Liver (tissue), 9 donors: Measurements from ENCODE around the gene GARIN5B. TPM values are rescaled to one million over a fixed set of nuclear protein-coding genes. Genes with fewer than 3 reads are reported as not detected.
A peak's percentile ranks its signal among the peaks of the same experiment; 100 is the strongest.

ENCODE experiments used
- DNase-seq: peaks from one replicate; pipeline ENCODE4 v3.0.0-alpha.2; 2017; ENCODE audit warnings: low spot score
- H3K27ac ChIP-seq, 2 donors: one replicate each; pipeline ENCODE4 v1.7.0; 2013; ENCODE audit warnings: inconsistent platforms in 2 of 2, low read length in 2 of 2, control low read depth in 1 of 2, low read depth in 1 of 2, mild to moderate bottlenecking in 1 of 2
- H3K27me3 ChIP-seq, 4 donors: one replicate each; pipeline versions ENCODE4 v1.6.1 to v1.7.0; 2013; ENCODE audit warnings: low read length in 3 of 4, inconsistent platforms in 1 of 4, mild to moderate bottlenecking in 1 of 4, moderate library complexity in 1 of 4; ENCODE audit not compliant: control insufficient read depth in 4 of 4, insufficient read depth in 4 of 4
- H3K36me3 ChIP-seq, 4 donors: one replicate each; pipeline versions ENCODE4 v1.6.1 to v1.7.0; 2013; ENCODE audit warnings: low read length in 3 of 4, mild to moderate bottlenecking in 3 of 4, low read depth in 1 of 4, moderate library complexity in 1 of 4; ENCODE audit not compliant: control insufficient read depth in 4 of 4, insufficient read depth in 3 of 4
- H3K4me1 ChIP-seq, 4 donors: one replicate each; pipeline versions ENCODE4 v1.6.1 to v1.7.0; 2013; ENCODE audit warnings: low read length in 3 of 4, mild to moderate bottlenecking in 3 of 4, moderate library complexity in 1 of 4; ENCODE audit not compliant: control insufficient read depth in 4 of 4, insufficient read depth in 4 of 4
- H3K4me3 ChIP-seq, 3 donors: one replicate each; pipeline versions ENCODE4 v1.6.1 to v1.7.0; 2013; ENCODE audit warnings: low read length in 3 of 3, control low read depth in 1 of 3, low read depth in 1 of 3, mild to moderate bottlenecking in 1 of 3
- H3K9ac ChIP-seq, 2 donors: one replicate each; pipeline ENCODE4 v1.7.0; 2013; ENCODE audit warnings: low read length in 2 of 2, mild to moderate bottlenecking in 2 of 2, moderate library complexity in 2 of 2, control low read depth in 1 of 2, low read depth in 1 of 2
- H3K9me3 ChIP-seq, 4 donors: one replicate each; pipeline versions ENCODE4 v1.6.1 to v1.7.0; 2013; ENCODE audit warnings: low read length in 3 of 4; ENCODE audit not compliant: control insufficient read depth in 4 of 4
- ATF3 ChIP-seq: IDR thresholded peaks from 2 replicates; pipeline ENCODE4 v1.6.1; 2016; ENCODE audit warnings: antibody characterized with exemption
- FOXA1 ChIP-seq: IDR thresholded peaks from 2 replicates; pipeline ENCODE4 v1.6.1; 2016; ENCODE audit warnings: antibody characterized with exemption
- FOXA2 ChIP-seq: IDR thresholded peaks from 2 replicates; pipeline ENCODE4 v1.6.1; 2016; ENCODE audit warnings: antibody characterized with exemption
- GABPA ChIP-seq, 2 donors: IDR thresholded peaks in 1 of 2; conservative IDR thresholded peaks in 1 of 2; 2 replicates each; pipeline ENCODE4 v1.6.1; 2016; ENCODE audit warnings: antibody characterized with exemption in 2 of 2, mild to moderate bottlenecking in 1 of 2, moderate library complexity in 1 of 2
- HNF4A ChIP-seq, 2 donors: conservative IDR thresholded peaks; 2 replicates each; pipeline ENCODE4 v1.6.1; 2016; ENCODE audit warnings: antibody characterized with exemption in 2 of 2, mild to moderate bottlenecking in 2 of 2
- HNF4G ChIP-seq: IDR thresholded peaks from 2 replicates; pipeline ENCODE4 v1.6.1; 2016; ENCODE audit warnings: antibody characterized with exemption
- JUND ChIP-seq, 2 donors: IDR thresholded peaks; 2 replicates each; pipeline ENCODE4 v1.6.1; 2016; ENCODE audit warnings: antibody characterized with exemption in 2 of 2
- MAX ChIP-seq: IDR thresholded peaks from 2 replicates; pipeline ENCODE4 v1.6.1; 2016; ENCODE audit warnings: antibody characterized with exemption
- RAD21 ChIP-seq, 2 donors: IDR thresholded peaks; 2 replicates each; pipeline ENCODE4 v1.6.1; 2016; ENCODE audit warnings: antibody characterized with exemption in 2 of 2, mild to moderate bottlenecking in 2 of 2
- YY1 ChIP-seq: IDR thresholded peaks from 2 replicates; pipeline ENCODE4 v1.6.1; 2016; ENCODE audit warnings: antibody characterized with exemption, mild to moderate bottlenecking
- ZBTB33 ChIP-seq: IDR thresholded peaks from 2 replicates; pipeline ENCODE4 v1.6.1; 2016; ENCODE audit warnings: antibody characterized with exemption
- WGBS: extraction: QIAGEN DNeasy Blood & Tissue Kit; methylation state at CpG from one replicate; pipeline ENCODE4 v1.1.7; 2013; 5-methylcytosine and 5-hydroxymethylcytosine counted together
- polyA plus RNA-seq, 2 donors: library from polyadenylated mRNA; stranded (reverse) in 1 of 2; unstranded in 1 of 2; fragments of 200-250 nt in 1 of 2; fragments of >200 nt in 1 of 2; fragmentation: Nextera tagmentation in 1 of 2; extraction: Ambion mirVana in 1 of 2; gene quantifications; one replicate each; pipeline versions ENCODE4 v1.2.1 to v1.2.3, GENCODE V29; 2013 to 2015
- total RNA-seq, 2 donors: library from RNA; depleted of rRNA; stranded (reverse); fragments of >200 nt; gene quantifications; one replicate each; pipeline ENCODE4 v1.2.3, GENCODE V29; 2014
- TF ChIP-seq, protein P1 (sequence below): fragments of 150-350 bp; IDR thresholded peaks from 2 replicates; pipeline ENCODE4 v1.5.1; 2017; ENCODE audit warnings: improper control_type of control experiment, low read depth, low read length; ENCODE audit not compliant: missing input control
- donor health status: healthy.
- donor health status: healthy.
- donor health status: healthy.
- donor health status: healthy.
- donor health status: healthy.

The GARIN5B gene
- total and polyA plus RNA-seq, 4 donors, result not detected

GRCh38 chr19:55347442-55348009 lies 15.5 kb downstream of the GARIN5B start (continued):
- TF ChIP-seq, protein P1, sequence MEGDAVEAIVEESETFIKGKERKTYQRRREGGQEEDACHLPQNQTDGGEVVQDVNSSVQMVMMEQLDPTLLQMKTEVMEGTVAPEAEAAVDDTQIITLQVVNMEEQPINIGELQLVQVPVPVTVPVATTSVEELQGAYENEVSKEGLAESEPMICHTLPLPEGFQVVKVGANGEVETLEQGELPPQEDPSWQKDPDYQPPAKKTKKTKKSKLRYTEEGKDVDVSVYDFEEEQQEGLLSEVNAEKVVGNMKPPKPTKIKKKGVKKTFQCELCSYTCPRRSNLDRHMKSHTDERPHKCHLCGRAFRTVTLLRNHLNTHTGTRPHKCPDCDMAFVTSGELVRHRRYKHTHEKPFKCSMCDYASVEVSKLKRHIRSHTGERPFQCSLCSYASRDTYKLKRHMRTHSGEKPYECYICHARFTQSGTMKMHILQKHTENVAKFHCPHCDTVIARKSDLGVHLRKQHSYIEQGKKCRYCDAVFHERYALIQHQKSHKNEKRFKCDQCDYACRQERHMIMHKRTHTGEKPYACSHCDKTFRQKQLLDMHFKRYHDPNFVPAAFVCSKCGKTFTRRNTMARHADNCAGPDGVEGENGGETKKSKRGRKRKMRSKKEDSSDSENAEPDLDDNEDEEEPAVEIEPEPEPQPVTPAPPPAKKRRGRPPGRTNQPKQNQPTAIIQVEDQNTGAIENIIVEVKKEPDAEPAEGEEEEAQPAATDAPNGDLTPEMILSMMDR, result no peak
- TF ChIP-seq RAD21 (IDR thresholded peaks at IDR 0.05) (no peak), MAX (no peak)

GRCh38 chr19:55346725-55347441 lies 16.2 kb downstream of the GARIN5B start:
- no peak overlapping the region for H3K27ac ChIP-seq
- no peaks in the 10 kb centered on the region for H3K9me3 ChIP-seq
- peaks cover 0 to 10% (median 1%) of the 10 kb centered on the region in 4 donors for H3K36me3 ChIP-seq
- peaks cover 0 to 3% (median 1%) of the 10 kb centered on the region in 4 donors for H3K27me3 ChIP-seq
- no peak overlapping the region for H3K4me3 ChIP-seq
- no peaks in the 10 kb centered on the region for H3K4me1 ChIP-seq
- no peak for TF ChIP-seq FOXA1
- no peak for TF ChIP-seq GABPA (IDR thresholded peaks at IDR 0.05 in 1 of 2, conservative IDR thresholded peaks at IDR 0.05 in 1 of 2)
- TF ChIP-seq FOXA2, result no peak
- WGBS, result 96% methylated on average over 41 of the region's 41 CpGs
- H3K9ac ChIP-seq, result no peak overlapping the region
- DNase-seq, result no peak

GRCh38 chr19:55345818-55346724 lies 17.0 kb downstream of the GARIN5B start:
- Histone ChIP-seq H3K9me3 (no peaks in the 10 kb centered on the region), H3K4me1 (peaks cover 0 to under 1% (median 0%) of the 10 kb centered on the region in 4 donors), H3K36me3 (peaks cover 0 to 10% (median 1%) of the 10 kb centered on the region in 4 donors), H3K27me3 (no peaks in the 10 kb centered on the region), H3K9ac (no peak overlapping the region), H3K27ac (no peak overlapping the region), H3K4me3 (no peak overlapping the region)
- 89% methylated on average over 43 of the region's 43 CpGs for WGBS
- DNase-seq, result peak; percentile 90
- TF ChIP-seq ZBTB33 (no peak), HNF4G (no peak), FOXA2 (no peak), JUND (IDR thresholded peaks at IDR 0.05) (no peak), GABPA (IDR thresholded peaks at IDR 0.05 in 1 of 2, conservative IDR thresholded peaks at IDR 0.05 in 1 of 2) (no peak), YY1 (no peak), HNF4A (conservative IDR thresholded peaks at IDR 0.05) (no peak), ATF3 (no peak)
- TF ChIP-seq, protein P1, result no peak
